C4-2B (cell line): ENCODE results near the gene P2RX6.

Source experiments
- ZFX ChIP-seq: fragments of 450-650 bp; IDR thresholded peaks from 2 replicates; pipeline ENCODE4 v1.6.1; 2017
- TF ChIP-seq, protein P1 (sequence below): fragments of 450-650 bp; conservative IDR thresholded peaks from 2 replicates; pipeline ENCODE4 v1.5.1; 2017; ENCODE audit warnings: mild to moderate bottlenecking

DNA sequence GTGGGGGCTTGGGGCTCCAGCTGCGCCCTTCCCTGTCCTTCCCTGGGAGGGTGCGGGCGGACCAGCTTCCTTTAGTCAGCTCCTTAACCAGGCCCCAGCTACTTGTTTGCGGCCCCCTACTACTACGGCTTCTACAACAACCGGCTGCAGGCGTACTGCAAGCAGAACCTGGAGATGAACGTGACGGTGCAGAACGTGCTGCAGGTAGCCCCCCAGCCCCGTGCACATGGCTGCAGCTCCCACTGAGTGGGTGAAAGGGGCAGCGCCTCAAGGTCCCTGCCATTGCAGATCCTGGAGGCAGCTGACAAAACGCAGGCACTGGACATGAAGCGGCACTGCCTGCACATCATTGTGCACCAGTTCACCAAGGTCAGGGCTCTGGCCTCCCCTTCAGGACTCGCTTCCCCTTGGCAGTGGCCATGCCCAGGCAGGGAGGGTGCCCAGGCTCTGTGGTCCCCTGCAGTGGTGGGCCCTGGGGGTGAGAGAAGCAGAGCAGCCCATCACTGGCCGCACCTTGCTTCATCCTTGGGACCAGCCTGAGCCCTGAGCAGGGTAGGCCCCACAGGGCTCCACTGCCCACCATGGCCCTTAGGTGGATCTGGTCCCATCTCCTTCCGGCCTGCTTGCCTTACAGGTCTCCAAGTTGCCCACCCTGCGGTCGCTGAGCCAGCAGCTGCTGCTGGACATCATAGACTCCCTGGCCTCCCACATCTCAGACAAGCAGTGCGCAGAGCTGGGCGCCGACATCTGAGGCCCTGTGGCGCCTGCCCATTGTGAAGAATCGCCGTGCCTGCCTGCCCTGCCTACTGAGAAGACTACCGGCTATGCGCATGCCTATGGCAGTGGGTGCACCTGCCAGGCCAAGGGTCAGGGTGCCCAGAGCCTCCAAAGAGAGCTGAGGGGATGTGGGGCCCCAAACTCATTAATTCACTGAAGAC, 18.1 kb upstream of the P2RX6 start:
- TF ChIP-seq, protein P1, sequence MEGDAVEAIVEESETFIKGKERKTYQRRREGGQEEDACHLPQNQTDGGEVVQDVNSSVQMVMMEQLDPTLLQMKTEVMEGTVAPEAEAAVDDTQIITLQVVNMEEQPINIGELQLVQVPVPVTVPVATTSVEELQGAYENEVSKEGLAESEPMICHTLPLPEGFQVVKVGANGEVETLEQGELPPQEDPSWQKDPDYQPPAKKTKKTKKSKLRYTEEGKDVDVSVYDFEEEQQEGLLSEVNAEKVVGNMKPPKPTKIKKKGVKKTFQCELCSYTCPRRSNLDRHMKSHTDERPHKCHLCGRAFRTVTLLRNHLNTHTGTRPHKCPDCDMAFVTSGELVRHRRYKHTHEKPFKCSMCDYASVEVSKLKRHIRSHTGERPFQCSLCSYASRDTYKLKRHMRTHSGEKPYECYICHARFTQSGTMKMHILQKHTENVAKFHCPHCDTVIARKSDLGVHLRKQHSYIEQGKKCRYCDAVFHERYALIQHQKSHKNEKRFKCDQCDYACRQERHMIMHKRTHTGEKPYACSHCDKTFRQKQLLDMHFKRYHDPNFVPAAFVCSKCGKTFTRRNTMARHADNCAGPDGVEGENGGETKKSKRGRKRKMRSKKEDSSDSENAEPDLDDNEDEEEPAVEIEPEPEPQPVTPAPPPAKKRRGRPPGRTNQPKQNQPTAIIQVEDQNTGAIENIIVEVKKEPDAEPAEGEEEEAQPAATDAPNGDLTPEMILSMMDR = no peak
- no peak for TF ChIP-seq ZFX
